A549 (cell line): ENCODE measurements around the gene TGFBR2. TPM values are rescaled to one million over a fixed set of nuclear protein-coding genes. Genes with fewer than 3 reads are reported as not detected.
A peak's percentile ranks its signal among the peaks of the same experiment; 100 is the strongest.

Experiments used
- ATAC-seq, 2 experiments: fragments of 200-7000 bp in 1 of 2; fragments of >200 bp in 1 of 2; cut with Nextera tagmentation in 1 of 2; cut with Tn5 transposase in 1 of 2; 3 replicates each; pipeline versions ENCODE4 v1.8.0 to v1.9.1; 2018 to 2020; ENCODE audit warnings: mild to moderate bottlenecking in 1 of 2, moderate library complexity in 1 of 2
- CTCF ChIA-PET: fragments of 300-600 bp; sonication (Branson Sonifier 250); formaldehyde crosslinking; extraction: SDS; loops from one replicate; lab custom pipeline; 2021; ENCODE audit warnings: antibody characterized with exemption, inconsistent platforms; lab: Yijun Ruan, JAX
- POLR2A ChIA-PET: fragments of 350-600 bp; formaldehyde crosslinking; extraction: SDS; loops from one replicate; lab custom pipeline; 2021; ENCODE audit warnings: antibody characterized with exemption, inconsistent platforms; lab: Yijun Ruan, JAX
- DNase-seq, 2 experiments: peaks; one replicate each; pipeline versions ENCODE4 v3.0.0 to v3.0.0-alpha.2; 2011 to 2016; ENCODE audit warnings: low read depth in 1 of 2, low spot score in 1 of 2
- FAIRE-seq: peaks from 2 replicates; lab custom pipeline; 2011; peaks lifted over from hg19 to GRCh38; lab: Jason Lieb, UNC
- H3K27ac ChIP-seq, 2 experiments: fragments of >200 bp; sonication (Bioruptor Twin); formaldehyde crosslinking; 3 replicates each; pipeline ENCODE4 v1.5.1; 2016 to 2017
- H3K4me1 ChIP-seq: fragments of >200 bp; sonication (Bioruptor Twin); formaldehyde crosslinking; 3 replicates; pipeline ENCODE4 v1.6.1; 2016
- H3K4me2 ChIP-seq: fragments of >200 bp; sonication (Bioruptor Twin); formaldehyde crosslinking; 3 replicates; pipeline ENCODE4 v1.6.1; 2016
- H3K4me3 ChIP-seq: fragments of >200 bp; sonication (Bioruptor Twin); formaldehyde crosslinking; 3 replicates; pipeline ENCODE4 v1.5.1; 2016
- H3K9me3 ChIP-seq: fragments of >200 bp; sonication (Bioruptor Twin); formaldehyde crosslinking; 3 replicates; pipeline ENCODE4 v1.6.1; 2016
- ATOH8 ChIP-seq: fragments of 250-450 bp; sonication (Bioruptor Pico); IDR thresholded peaks from 2 replicates; pipeline ENCODE4 v1.5.0; 2020; ENCODE audit warnings: low read depth, mild to moderate bottlenecking, moderate library complexity
- CEBPB ChIP-seq, 2 experiments: fragments of >200 bp in 1 of 2; sonication (Bioruptor Twin) in 1 of 2; formaldehyde crosslinking in 1 of 2; IDR thresholded peaks; 2 replicates each; pipeline ENCODE4 v1.6.1; 2012 to 2016
- CHD2 ChIP-seq: fragments of 150-350 bp; IDR thresholded peaks from 2 replicates; pipeline ENCODE4 v1.6.1; 2014; ENCODE audit warnings: low read length; ENCODE audit not compliant: partially characterized antibody
- FOSL2 ChIP-seq, 2 experiments: fragments of 450-650 bp in 1 of 2; fragments of >200 bp in 1 of 2; sonication (Bioruptor Twin) in 1 of 2; formaldehyde crosslinking; IDR thresholded peaks; 2 replicates each; pipeline versions ENCODE4 v1.5.0 to v1.6.1; 2016 to 2020; ENCODE audit warnings: mild to moderate bottlenecking in 1 of 2, moderate library complexity in 1 of 2
- FOXS1 ChIP-seq: fragments of 250-450 bp; sonication (Bioruptor Pico); IDR thresholded peaks from 2 replicates; pipeline ENCODE4 v1.5.0; 2020; ENCODE audit warnings: mild to moderate bottlenecking, moderate library complexity
- GATA3 ChIP-seq: IDR thresholded peaks from 2 replicates; pipeline ENCODE4 v1.6.1; 2012; ENCODE audit warnings: borderline replicate concordance
- HEYL ChIP-seq: fragments of 250-450 bp; sonication (Bioruptor Pico); IDR thresholded peaks from 2 replicates; pipeline ENCODE4 v1.8.0; 2021; ENCODE audit warnings: mild to moderate bottlenecking, moderate library complexity
- HMGXB4 ChIP-seq: fragments of 250-450 bp; sonication (Bioruptor Pico); IDR thresholded peaks from 2 replicates; pipeline ENCODE4 v1.5.0; 2021; ENCODE audit warnings: mild to moderate bottlenecking, moderate library complexity, borderline replicate concordance
- JUNB ChIP-seq: fragments of >200 bp; sonication (Bioruptor Twin); formaldehyde crosslinking; IDR thresholded peaks from 2 replicates; pipeline ENCODE4 v1.6.1; 2016
- KDM1A ChIP-seq: fragments of 200-600 bp; sonication (generic); IDR thresholded peaks from 2 replicates; pipeline ENCODE4 v1.6.1; 2016; ENCODE audit warnings: low read depth, mild to moderate bottlenecking
- MAFK ChIP-seq: fragments of 450-650 bp; IDR thresholded peaks from 2 replicates; pipeline ENCODE4 v1.6.1; 2014; ENCODE audit not compliant: partially characterized antibody
- MYC ChIP-seq: IDR thresholded peaks from 2 replicates; pipeline ENCODE4 v1.6.1; 2012; ENCODE audit warnings: mild to moderate bottlenecking, inconsistent platforms, low read length, improper control_type of control experiment, borderline replicate concordance
- NFE2L2 ChIP-seq: fragments of 150-350 bp; conservative IDR thresholded peaks from 2 replicates; pipeline ENCODE4 v1.6.1; 2014; ENCODE audit warnings: low read length
- NPAS2 ChIP-seq: fragments of 250-450 bp; sonication (Bioruptor Pico); IDR thresholded peaks from 2 replicates; pipeline ENCODE4 v1.8.0; 2022; ENCODE audit warnings: mild to moderate bottlenecking, moderate library complexity, borderline replicate concordance
- PBX3 ChIP-seq: IDR thresholded peaks from 2 replicates; pipeline ENCODE4 v1.6.1; 2012
- PHF8 ChIP-seq: fragments of 200-600 bp; sonication (generic); IDR thresholded peaks from 2 replicates; pipeline ENCODE4 v1.6.1; 2016; ENCODE audit warnings: low read depth, mild to moderate bottlenecking, antibody characterized with exemption, moderate library complexity, borderline replicate concordance
- RARB ChIP-seq: fragments of 250-450 bp; sonication (Bioruptor Pico); IDR thresholded peaks from 2 replicates; pipeline ENCODE4 v1.8.0; 2021; ENCODE audit warnings: mild to moderate bottlenecking, moderate library complexity
- RCOR1 ChIP-seq: fragments of 150-350 bp; IDR thresholded peaks from 2 replicates; pipeline ENCODE4 v1.6.1; 2014; ENCODE audit warnings: antibody characterized with exemption, low read length, low read depth
- RFX5 ChIP-seq: fragments of 450-650 bp; IDR thresholded peaks from 2 replicates; pipeline ENCODE4 v1.7.1; 2014; ENCODE audit warnings: antibody characterized with exemption, mild to moderate bottlenecking, moderate library complexity
- RNF2 ChIP-seq: fragments of 200-600 bp; sonication (generic); IDR thresholded peaks from 2 replicates; pipeline ENCODE4 v1.6.1; 2016; ENCODE audit warnings: low read depth, mild to moderate bottlenecking, antibody characterized with exemption, moderate library complexity, borderline replicate concordance
- SMC3 ChIP-seq: fragments of >200 bp; sonication (Bioruptor Twin); formaldehyde crosslinking; IDR thresholded peaks from 3 replicates; pipeline ENCODE4 v1.6.1; 2018; ENCODE audit warnings: inconsistent platforms
- TFCP2L1 ChIP-seq: fragments of 250-450 bp; sonication (Bioruptor Pico); IDR thresholded peaks from 2 replicates; pipeline ENCODE4 v1.5.0; 2021; ENCODE audit warnings: mild to moderate bottlenecking
- TP53 ChIP-seq: fragments of 250-450 bp; sonication (Bioruptor Pico); IDR thresholded peaks from 2 replicates; pipeline ENCODE4 v1.5.0; 2021; ENCODE audit warnings: mild to moderate bottlenecking, moderate library complexity
- USF2 ChIP-seq: fragments of 450-650 bp; IDR thresholded peaks from 2 replicates; pipeline ENCODE4 v1.6.1; 2014; ENCODE audit warnings: antibody characterized with exemption
- ZFP36 ChIP-seq: fragments of 450-650 bp; IDR thresholded peaks from 2 replicates; pipeline ENCODE4 v1.6.1; 2014; ENCODE audit warnings: borderline replicate concordance; ENCODE audit not compliant: partially characterized antibody
- WGBS: methylation state at CpG from one replicate; pipeline ENCODE4 v1.1.6; 2017; ENCODE audit errors: missing lambda C conversion rate; 5-methylcytosine and 5-hydroxymethylcytosine counted together
- polyA plus RNA-seq, 4 experiments: library from polyadenylated mRNA; depleted of rRNA in 3 of 4; stranded (reverse); fragments of >200 nt; fragmentation: RNase III in 1 of 4; extraction: RNeasy Plus Mini Kit Qiagen cat#74134 plus additional on column Dnase treatment in 1 of 4; gene quantifications; 2 replicates in 3 of 4; 3 replicates in 1 of 4; pipeline ENCODE4 v1.2.3, GENCODE V29; 2011 to 2017

The TGFBR2 gene
- polyA plus RNA-seq, 2 of the 4 experiments (the other 2 are of a cell fraction), result 48.5 to 97.4 TPM

GRCh38 chr3:30606301-30607031 is at the start of gene TGFBR2 (continued):
- TF ChIP-seq NPAS2 (CRISPR knock-in tag), result 0 out of 2 replicates have a peak, but pooled peaks have one; percentile 46

- POLR2A ChIA-PET, result no interaction called here
- H3K27ac ChIP-seq, result no peak overlapping the region
- 81% methylated on average over 1 of the region's 1 CpG for WGBS
- no peak for FAIRE-seq
- ATAC-seq, result no peak
- H3K9me3 ChIP-seq, result no peaks in the 10 kb centered on the region
- CTCF ChIA-PET, result no interaction called here
- no peak overlapping the region for H3K4me2 ChIP-seq
- H3K4me3 ChIP-seq, result no peak overlapping the region
- no peak for TF ChIP-seq JUNB
- TF ChIP-seq TFCP2L1 (CRISPR knock-in tag), result no peak
- TF ChIP-seq HMGXB4 (CRISPR knock-in tag), result no peak
- TF ChIP-seq FOSL2 (IDR thresholded peaks at IDR 0.05), result no peak
- TF ChIP-seq FOSL2 (CRISPR knock-in tag; IDR thresholded peaks at IDR 0.05), result no peak
- TF ChIP-seq ZFP36, result no peak
- TF ChIP-seq PBX3, result no peak
- no peak for TF ChIP-seq RFX5
- no peak for TF ChIP-seq MYC
- TF ChIP-seq MAFK, result no peak
- no peak for TF ChIP-seq RCOR1
- no peak for TF ChIP-seq TP53 (CRISPR knock-in tag)
- TF ChIP-seq KDM1A, result no peak
- TF ChIP-seq CHD2, result no peak
- TF ChIP-seq RNF2, result no peak
- no peak for TF ChIP-seq FOXS1 (CRISPR knock-in tag)
- no peak for TF ChIP-seq USF2
- TF ChIP-seq SMC3, result no peak
- no peak for TF ChIP-seq NFE2L2
- H3K4me1 ChIP-seq, result peaks cover 18% of the 10 kb centered on the region
- DNase-seq, result no peak
These were observed 48.6 kb upstream of the TGFBR2 start for GRCh38 chr3:30557746-30558303.

- TF ChIP-seq HEYL (CRISPR knock-in tag) (no peak), RNF2 (no peak), RFX5 (no peak), FOXS1 (CRISPR knock-in tag) (no peak), ATOH8 (CRISPR knock-in tag) (no peak), CEBPB (IDR thresholded peaks at IDR 0.05) (no peak), RARB (CRISPR knock-in tag) (no peak), PHF8 (no peak), GATA3 (no peak)
- TF ChIP-seq, all 56 proteins: peak for 0
- FAIRE-seq, result no peak
- POLR2A ChIA-PET, result no interaction called here
- H3K4me1 ChIP-seq, result no peaks in the 10 kb centered on the region
- no peak overlapping the region for H3K27ac ChIP-seq
- H3K4me3 ChIP-seq, result no peak overlapping the region
- no peak for DNase-seq
- no peaks in the 10 kb centered on the region for H3K9me3 ChIP-seq
- no peak for ATAC-seq
- CTCF ChIA-PET, result interaction anchor here (0.7 kb wide), 1 partner anchor 466 kb away, joined by 4 read pairs; no protein-coding TSS in a partner anchor
- H3K4me2 ChIP-seq, result no peak overlapping the region
- WGBS, result 96% methylated on average over 1 of the region's 1 CpG
These were observed 42.4 kb upstream of the TGFBR2 start for GRCh38 chr3:30563956-30564355.
